ENCODE results near the gene TMEM52B. TPM values are rescaled to one million over a fixed set of nuclear protein-coding genes. Genes with fewer than 3 reads are reported as not detected.
"Not testable (repeated sequence)": the region's sequence is repeated elsewhere in the genome, so short reads cannot be mapped to it uniquely, and the experiment has no call there.

Gene TMEM52B
- total and polyA plus RNA-seq, 2 of the 13 experiments (the other 11 are each of a cell fraction or from before 2014, with no cell fraction given): not detected

DNA sequence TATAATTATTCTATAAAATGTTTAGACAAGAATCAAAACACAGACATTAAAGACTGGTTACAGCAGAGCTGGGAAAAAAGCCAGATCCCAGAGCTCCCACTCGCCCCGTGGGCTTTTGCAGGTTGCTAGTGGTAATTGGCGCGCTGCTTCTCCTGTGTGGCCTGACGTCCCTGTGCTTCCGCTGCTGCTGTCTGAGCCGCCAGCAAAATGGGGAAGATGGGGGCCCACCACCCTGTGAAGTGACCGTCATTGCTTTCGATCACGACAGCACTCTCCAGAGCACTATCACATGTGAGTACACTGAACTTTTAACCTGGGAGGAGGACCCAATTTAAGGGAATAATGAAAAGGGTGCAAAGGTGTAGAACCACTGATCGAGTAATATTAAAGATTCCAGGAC, 7.5 kb downstream of the TMEM52B start (continued):
- TF ChIP-seq, protein P1, sequence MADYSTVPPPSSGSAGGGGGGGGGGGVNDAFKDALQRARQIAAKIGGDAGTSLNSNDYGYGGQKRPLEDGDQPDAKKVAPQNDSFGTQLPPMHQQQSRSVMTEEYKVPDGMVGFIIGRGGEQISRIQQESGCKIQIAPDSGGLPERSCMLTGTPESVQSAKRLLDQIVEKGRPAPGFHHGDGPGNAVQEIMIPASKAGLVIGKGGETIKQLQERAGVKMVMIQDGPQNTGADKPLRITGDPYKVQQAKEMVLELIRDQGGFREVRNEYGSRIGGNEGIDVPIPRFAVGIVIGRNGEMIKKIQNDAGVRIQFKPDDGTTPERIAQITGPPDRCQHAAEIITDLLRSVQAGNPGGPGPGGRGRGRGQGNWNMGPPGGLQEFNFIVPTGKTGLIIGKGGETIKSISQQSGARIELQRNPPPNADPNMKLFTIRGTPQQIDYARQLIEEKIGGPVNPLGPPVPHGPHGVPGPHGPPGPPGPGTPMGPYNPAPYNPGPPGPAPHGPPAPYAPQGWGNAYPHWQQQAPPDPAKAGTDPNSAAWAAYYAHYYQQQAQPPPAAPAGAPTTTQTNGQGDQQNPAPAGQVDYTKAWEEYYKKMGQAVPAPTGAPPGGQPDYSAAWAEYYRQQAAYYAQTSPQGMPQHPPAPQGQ (CRISPR knock-in tag; IDR thresholded peaks at IDR 0.05; ENCODE audit: borderline replicate concordance): no peak
- TF ChIP-seq ZNF577 (CRISPR knock-in tag; IDR thresholded peaks at IDR 0.05; ENCODE audit: borderline replicate concordance, low read depth): no peak
- TF ChIP-seq ISX (CRISPR knock-in tag; conservative IDR thresholded peaks at IDR 0.05): no peak
- TF ChIP-seq PHF21A (CRISPR knock-in tag; IDR thresholded peaks at IDR 0.05): no peak
- no peak for TF ChIP-seq PPARG (CRISPR knock-in tag; conservative IDR thresholded peaks at IDR 0.05)
- TF ChIP-seq, protein P2, sequence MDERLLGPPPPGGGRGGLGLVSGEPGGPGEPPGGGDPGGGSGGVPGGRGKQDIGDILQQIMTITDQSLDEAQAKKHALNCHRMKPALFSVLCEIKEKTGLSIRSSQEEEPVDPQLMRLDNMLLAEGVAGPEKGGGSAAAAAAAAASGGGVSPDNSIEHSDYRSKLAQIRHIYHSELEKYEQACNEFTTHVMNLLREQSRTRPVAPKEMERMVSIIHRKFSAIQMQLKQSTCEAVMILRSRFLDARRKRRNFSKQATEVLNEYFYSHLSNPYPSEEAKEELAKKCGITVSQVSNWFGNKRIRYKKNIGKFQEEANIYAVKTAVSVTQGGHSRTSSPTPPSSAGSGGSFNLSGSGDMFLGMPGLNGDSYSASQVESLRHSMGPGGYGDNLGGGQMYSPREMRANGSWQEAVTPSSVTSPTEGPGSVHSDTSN (CRISPR knock-in tag; IDR thresholded peaks at IDR 0.05): no peak
- TF ChIP-seq SMARCE1 (IDR thresholded peaks at IDR 0.05; ENCODE audit: borderline replicate concordance): no peak
- TF ChIP-seq ZFP41 (CRISPR knock-in tag; IDR thresholded peaks at IDR 0.05; ENCODE audit: borderline replicate concordance): no peak
- TF ChIP-seq, protein P3, sequence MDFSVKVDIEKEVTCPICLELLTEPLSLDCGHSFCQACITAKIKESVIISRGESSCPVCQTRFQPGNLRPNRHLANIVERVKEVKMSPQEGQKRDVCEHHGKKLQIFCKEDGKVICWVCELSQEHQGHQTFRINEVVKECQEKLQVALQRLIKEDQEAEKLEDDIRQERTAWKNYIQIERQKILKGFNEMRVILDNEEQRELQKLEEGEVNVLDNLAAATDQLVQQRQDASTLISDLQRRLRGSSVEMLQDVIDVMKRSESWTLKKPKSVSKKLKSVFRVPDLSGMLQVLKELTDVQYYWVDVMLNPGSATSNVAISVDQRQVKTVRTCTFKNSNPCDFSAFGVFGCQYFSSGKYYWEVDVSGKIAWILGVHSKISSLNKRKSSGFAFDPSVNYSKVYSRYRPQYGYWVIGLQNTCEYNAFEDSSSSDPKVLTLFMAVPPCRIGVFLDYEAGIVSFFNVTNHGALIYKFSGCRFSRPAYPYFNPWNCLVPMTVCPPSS (IDR thresholded peaks at IDR 0.05): no peak
- no peak for TF ChIP-seq KDM1A (CRISPR knock-in tag; IDR thresholded peaks at IDR 0.05)
- TF ChIP-seq FOXK2 (IDR thresholded peaks at IDR 0.05): no peak
- no peak for TF ChIP-seq ZNF224 (CRISPR knock-in tag; IDR thresholded peaks at IDR 0.05)
- TF ChIP-seq, protein P4, sequence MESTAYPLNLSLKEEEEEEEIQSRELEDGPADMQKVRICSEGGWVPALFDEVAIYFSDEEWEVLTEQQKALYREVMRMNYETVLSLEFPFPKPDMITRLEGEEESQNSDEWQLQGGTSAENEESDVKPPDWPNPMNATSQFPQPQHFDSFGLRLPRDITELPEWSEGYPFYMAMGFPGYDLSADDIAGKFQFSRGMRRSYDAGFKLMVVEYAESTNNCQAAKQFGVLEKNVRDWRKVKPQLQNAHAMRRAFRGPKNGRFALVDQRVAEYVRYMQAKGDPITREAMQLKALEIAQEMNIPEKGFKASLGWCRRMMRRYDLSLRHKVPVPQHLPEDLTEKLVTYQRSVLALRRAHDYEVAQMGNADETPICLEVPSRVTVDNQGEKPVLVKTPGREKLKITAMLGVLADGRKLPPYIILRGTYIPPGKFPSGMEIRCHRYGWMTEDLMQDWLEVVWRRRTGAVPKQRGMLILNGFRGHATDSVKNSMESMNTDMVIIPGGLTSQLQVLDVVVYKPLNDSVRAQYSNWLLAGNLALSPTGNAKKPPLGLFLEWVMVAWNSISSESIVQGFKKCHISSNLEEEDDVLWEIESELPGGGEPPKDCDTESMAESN (CRISPR knock-in tag; conservative IDR thresholded peaks at IDR 0.05): no peak
- TF ChIP-seq NFKB2 (CRISPR knock-in tag; IDR thresholded peaks at IDR 0.05; ENCODE audit: borderline replicate concordance): no peak

DNA sequence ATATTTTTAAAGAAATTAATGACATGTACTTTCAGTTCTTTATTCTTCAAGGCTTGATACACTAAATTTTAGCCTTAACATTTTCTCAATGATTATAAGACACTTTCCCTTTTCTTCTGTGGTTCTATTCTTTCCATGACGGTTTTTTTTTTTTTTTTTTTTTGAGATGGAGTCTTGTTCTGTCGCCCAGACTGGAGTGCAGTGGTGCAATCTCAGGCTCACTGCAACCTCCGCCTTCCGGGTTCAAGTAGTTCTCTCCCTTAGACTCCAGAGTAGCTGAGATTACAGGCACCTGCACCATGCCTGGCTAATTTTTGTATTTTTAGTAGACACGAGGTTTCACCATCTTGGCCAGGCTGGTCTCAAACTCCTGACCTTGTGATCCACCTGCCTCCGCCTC, 8.1 kb downstream of the TMEM52B start:
- H3K4me2 ChIP-seq (ENCODE audit: low read depth, low read length); FAIRE-seq; H3K27me3 ChIP-seq (ENCODE audit: control insufficient read depth in 1 of 2, insufficient read depth in 2 of 2, low read length in 2 of 2); in situ Hi-C loops (cut with HindIII; ENCODE audit: extremely low pct_ligation_motif_present, low pct_unique_long_range_greater_than_20kb); H3K27ac ChIP-seq (ENCODE audit: extremely low read length, insufficient read depth, low read length); BruUV-seq (replicated peaks); H3K4me3 ChIP-seq (replicated peaks in 1 of 3; ENCODE audit: insufficient read depth in 1 of 3, low read depth in 2 of 3, low read length in 3 of 3); intact Hi-C loops (cut with micrococcal nuclease; ENCODE audit: unreplicated experiment); H3K36me3 ChIP-seq (replicated peaks in 1 of 2; ENCODE audit: control insufficient read depth in 1 of 2, insufficient read depth in 2 of 2, low read length in 2 of 2); H3K4me1 ChIP-seq (ENCODE audit: insufficient read depth, low read length); POLR2A ChIA-PET; H2AFZ ChIP-seq (ENCODE audit: low read length); H3K79me2 ChIP-seq (ENCODE audit: insufficient read depth, low read length); H3K9me3 ChIP-seq (ENCODE audit: low read length); ATAC-seq; H4K20me1 ChIP-seq (ENCODE audit: insufficient read depth, low read length); H3K9ac ChIP-seq (ENCODE audit: insufficient read depth, low read depth, low read length); DNase-seq (ENCODE audit: low spot score): not testable (repeated sequence)
- CTCF ChIA-PET (ENCODE audit: low intra/inter-chr PET ratio, low total read pairs): interaction anchor here (1.1 kb wide), 1 partner anchor 34 kb away, joined by 3 read pairs; no protein-coding TSS in a partner anchor
- WGBS (ENCODE audit: low lambda C conversion rate): 60% methylated on average over 6 of the region's 6 CpGs

Measured in HepG2 (cell line).